Activated T-helper 1 cell treated with anti-CD3 and anti-CD28 coated beads, Interleukin-2, amount 50 U/mL, for 16 hours (primary cell): ENCODE results near the gene TNMD.

ENCODE experiments used
- DNase-seq, 2 donors: peaks; one replicate each; pipeline ENCODE4 v3.0.0-alpha.2; 2020; ENCODE audit warnings: low read depth in 1 of 2, low spot score in 1 of 2

Gene TNMD

DNA sequence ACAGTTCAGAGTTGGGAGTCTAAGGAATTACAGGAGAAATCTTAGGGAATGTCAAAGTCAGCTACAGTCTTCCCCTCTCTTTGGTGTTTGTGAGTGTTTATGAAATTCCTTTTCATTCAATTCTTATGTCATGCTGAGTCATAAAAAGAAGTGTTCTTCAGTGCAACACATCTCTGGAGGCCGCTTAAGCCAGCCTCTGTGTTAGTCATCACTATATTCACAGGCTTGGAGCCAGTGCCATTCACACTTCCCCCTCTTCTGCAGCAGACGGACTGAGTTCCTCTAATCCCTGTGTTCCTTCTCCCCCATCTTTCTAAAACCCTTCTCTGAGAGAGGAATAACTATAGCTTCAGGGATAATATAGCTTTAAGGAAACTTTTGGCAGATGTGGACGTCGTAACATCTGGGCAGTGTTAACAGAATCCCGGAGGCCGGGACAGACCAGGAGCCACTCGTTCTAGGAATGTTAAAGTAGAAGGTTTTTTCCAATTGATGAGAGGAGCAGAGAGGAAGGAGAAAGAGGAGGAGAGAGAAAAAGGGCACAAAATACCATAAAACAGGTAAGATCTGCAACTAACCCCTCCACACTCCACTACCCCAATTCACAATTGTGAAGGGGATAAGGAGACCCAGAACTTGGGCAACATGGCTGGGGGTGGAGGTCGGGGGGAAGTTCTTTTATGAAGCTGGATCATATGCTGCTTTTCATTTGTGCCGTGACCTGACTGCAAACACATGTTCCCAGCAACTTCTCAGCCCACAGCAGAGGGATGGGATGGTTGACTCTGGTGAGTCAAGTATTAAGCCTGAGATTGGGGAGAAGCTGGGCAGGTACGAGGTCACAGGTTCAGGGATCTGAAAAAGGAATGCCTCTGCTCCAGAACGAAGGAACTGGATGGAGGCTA, 59.5 kb downstream of the TNMD start, which contains the start of gene SRPX2:
Gene SRPX2 (plus strand): TSS at position 244 of the 905 bp plus-strand sequence. CDS start 2,124 bp downstream, outside the sequence.
- DNase-seq, result no peak

DNA sequence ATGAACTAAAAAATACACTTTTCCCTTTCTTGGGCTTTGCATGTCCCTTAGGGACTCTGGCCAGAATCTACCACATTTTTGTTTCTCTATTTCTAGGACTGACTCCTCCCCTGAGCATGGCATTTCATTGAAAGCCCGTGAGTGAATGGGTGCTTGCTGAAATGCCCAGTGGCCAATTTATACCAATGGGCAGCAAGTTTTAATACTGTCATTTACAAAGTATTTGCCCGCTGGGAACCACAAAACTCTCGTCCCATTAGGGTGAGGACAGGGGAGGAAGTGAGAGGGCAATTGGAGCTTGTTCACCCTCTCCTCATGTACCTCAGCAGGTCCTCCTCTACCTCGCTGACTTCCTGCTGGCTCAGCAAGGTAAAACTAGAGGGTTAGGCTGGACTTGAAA, 60.4 kb downstream of the TNMD start:
- no peak for DNase-seq

DNA sequence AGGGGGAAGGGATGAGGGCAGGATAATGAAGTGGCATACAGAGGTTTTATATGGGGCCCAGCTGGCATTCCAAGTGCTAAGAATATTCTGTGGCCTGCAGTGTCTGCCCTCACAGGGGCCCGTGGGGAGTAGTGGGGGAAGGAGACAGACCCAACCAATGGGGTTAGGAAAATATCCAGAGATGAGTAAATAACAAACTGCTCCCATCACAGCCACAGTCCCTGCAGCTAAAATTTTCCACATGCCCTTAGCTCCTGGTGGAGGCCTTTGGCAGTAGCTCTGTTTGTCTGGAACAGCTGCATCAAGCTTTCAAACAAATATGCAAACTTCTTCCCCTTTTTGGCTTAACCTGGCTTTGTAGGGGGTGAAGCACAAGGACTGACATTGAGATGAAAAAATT, 62.4 kb downstream of the TNMD start:
- DNase-seq, result no peak

DNA sequence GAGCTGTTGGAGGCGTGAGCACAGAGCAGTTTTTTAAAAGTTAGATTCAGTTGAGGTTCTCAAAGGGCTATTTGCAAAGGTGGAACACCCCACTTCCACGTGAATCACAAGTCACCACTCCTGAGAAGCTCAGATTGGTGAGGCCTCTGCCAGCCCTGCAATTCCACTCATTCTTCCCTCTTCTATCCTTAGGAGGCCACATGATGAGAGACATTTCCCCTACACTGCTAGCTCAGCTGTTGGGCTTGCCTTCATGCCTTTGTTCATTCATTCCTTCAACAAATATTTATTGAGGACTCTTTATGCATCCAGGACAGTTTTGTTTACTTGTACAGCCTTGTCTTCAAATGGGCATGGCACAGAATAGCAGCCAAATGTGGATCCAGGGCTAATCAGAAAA, 63.0 kb downstream of the TNMD start:
- DNase-seq, result no peak

DNA sequence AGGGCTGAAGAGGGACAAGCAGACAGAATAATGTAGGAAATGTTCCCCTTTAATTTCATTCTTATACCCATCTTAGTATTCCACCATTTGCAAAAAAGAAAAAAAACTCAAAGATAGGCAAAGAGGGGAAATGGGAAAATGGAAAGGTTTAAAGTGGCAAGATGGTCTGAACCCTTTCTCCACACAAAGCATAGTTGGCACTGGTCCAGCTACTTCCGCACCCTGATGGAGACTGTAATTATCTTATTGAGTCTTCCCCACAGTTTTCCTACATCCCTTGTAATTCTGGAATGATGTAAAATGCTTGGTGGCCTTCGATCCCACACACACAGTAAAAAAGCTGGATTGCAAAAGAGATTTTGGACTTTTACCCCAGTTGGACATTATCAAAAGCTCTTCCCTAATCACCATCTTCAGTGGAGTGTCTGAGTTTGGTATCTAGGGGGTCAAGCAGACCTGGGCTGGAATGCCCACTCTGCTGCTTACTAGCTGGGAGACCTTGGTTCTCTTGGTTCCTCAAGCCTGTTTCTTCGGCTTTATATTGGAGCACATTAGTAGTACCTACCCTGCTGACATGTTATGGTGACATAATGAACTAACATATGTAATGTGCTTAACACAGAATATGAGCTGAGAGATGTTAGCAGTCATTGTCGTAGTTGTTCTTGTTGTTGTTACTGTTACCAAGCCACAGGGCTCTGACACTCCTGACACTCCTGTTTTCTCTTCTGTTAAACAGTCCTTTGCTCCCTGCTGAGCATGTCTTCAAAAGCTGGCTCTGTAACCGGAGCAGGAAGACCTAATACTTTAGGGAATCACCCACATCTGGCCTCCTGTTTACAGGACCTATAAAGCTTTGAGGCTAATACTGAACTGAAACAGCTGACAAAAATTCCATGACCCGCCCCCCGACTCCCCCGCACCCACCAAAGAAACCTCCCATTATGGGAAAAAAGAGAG, 64.0 kb downstream of the TNMD start:
- no peak for DNase-seq
